Measurements from ENCODE around the gene KLHL22. TPM values are rescaled to one million over a fixed set of nuclear protein-coding genes. Genes with fewer than 3 reads are reported as not detected.
"Not testable (repeated sequence)": the region's sequence is repeated elsewhere in the genome, so short reads cannot be mapped to it uniquely, and the experiment has no call there.

Gene KLHL22
- total RNA-seq, 4 donors from 2014 or later: 14.0 to 23.8 (median 20.2) TPM

- no peak for DNase-seq (ENCODE audit: low spot score in 2 of 2)
- H3K4me3 ChIP-seq (ENCODE audit: low read depth, poor library complexity, severe bottlenecking): no peak overlapping the region
- intact Hi-C loops (cut with DNase I; ENCODE audit: low total_unique reads): no loop called here
- 92% methylated on average over 7 of the region's 7 CpGs for WGBS, 2 donors
- TF ChIP-seq POLR2A (IDR thresholded peaks at IDR 0.05): no peak
- TF ChIP-seq, protein P1, sequence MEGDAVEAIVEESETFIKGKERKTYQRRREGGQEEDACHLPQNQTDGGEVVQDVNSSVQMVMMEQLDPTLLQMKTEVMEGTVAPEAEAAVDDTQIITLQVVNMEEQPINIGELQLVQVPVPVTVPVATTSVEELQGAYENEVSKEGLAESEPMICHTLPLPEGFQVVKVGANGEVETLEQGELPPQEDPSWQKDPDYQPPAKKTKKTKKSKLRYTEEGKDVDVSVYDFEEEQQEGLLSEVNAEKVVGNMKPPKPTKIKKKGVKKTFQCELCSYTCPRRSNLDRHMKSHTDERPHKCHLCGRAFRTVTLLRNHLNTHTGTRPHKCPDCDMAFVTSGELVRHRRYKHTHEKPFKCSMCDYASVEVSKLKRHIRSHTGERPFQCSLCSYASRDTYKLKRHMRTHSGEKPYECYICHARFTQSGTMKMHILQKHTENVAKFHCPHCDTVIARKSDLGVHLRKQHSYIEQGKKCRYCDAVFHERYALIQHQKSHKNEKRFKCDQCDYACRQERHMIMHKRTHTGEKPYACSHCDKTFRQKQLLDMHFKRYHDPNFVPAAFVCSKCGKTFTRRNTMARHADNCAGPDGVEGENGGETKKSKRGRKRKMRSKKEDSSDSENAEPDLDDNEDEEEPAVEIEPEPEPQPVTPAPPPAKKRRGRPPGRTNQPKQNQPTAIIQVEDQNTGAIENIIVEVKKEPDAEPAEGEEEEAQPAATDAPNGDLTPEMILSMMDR (IDR thresholded peaks at IDR 0.05): no peak
Measured at GRCh38 chr22:20421507-20421874, 74.1 kb downstream of the KLHL22 start.

DNA sequence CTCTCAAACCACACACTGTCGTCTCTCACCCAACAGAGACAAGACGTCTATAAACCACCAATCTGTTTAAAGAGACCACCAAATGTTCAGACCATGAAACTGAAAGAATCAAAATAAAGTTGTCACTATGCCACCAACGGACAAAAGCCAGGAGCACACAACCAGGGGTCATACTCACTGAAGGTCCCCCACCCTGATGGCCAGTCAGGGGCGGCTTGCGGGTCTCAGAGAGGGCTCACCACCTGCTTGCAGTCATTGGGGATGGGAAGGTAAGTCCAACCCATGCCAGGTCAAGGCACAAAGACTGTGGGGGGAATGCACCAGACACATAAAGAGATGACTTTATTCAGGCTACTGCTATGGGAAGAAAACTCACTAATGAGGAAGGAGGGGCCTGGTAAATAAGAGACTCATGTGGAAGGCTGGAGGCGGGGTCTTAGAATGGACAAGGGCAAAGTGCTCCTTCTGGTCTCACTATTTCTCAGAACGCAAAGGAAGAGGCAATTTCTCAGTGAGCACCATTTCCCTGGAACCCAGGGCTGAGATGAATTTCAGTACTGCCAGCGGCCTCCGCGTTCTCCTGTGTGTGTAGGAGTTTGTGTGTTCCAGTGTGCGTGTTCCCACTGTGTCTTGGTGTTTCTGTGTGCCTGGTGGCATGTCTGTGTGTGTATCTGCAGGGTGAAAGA is 75.3 kb downstream of the KLHL22 start:
- H3K4me3 ChIP-seq (ENCODE audit: low read depth, poor library complexity, severe bottlenecking): no peak overlapping the region
- peak in 1 of 2 donors; percentile 74 for DNase-seq (ENCODE audit: low spot score in 2 of 2)
- TF ChIP-seq POLR2A (IDR thresholded peaks at IDR 0.05): no peak
- TF ChIP-seq, protein P1 (IDR thresholded peaks at IDR 0.05): no peak
- intact Hi-C loops (cut with DNase I; ENCODE audit: low total_unique reads): no loop called here
- 91 to 92% methylated on average over 11 of the region's 11 CpGs for WGBS, 2 donors

DNA sequence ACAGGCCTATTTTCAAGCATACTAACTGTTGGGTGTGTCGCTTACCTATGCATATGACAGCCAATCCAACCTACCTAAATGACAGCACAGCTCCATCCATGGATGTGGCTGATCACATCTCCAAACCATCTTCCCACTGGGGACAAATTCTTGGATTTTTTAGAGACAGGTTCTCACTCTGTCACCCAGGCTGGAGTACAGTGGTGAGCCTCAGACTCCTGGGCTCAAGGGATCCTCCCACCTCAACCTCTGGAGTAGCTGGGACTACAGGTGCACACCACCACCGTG is 76.0 kb downstream of the KLHL22 start:
- peak in 1 of 2 donors; percentile 61 for DNase-seq (ENCODE audit: low spot score in 2 of 2)
- TF ChIP-seq, protein P1 (IDR thresholded peaks at IDR 0.05): no peak
- no peak for TF ChIP-seq POLR2A (IDR thresholded peaks at IDR 0.05)
- 82 to 87% methylated on average over 2 of the region's 2 CpGs for WGBS, 2 donors
- H3K4me3 ChIP-seq (ENCODE audit: low read depth, poor library complexity, severe bottlenecking): no peak overlapping the region
- intact Hi-C loops (cut with DNase I; ENCODE audit: low total_unique reads): loop anchor here (5.0 kb wide), 1 partner anchor 38 kb away; no protein-coding TSS in a partner anchor

- TF ChIP-seq, protein P1 (IDR thresholded peaks at IDR 0.05): no peak
- no peak for TF ChIP-seq POLR2A (IDR thresholded peaks at IDR 0.05)
- peak; percentile 73 to 96 for DNase-seq (ENCODE audit: low spot score in 2 of 2)
- 10 to 11% methylated on average over 26 to 42 of the region's 42 CpGs for WGBS, 2 donors
- intact Hi-C loops (cut with DNase I; ENCODE audit: low total_unique reads): loop anchor here (5.0 kb wide), 1 partner anchor 39 kb away; no protein-coding TSS in a partner anchor
- H3K4me3 ChIP-seq (ENCODE audit: low read depth, poor library complexity, severe bottlenecking): no peak overlapping the region
Measured at GRCh38 chr22:20418211-20418788, 77.3 kb downstream of the KLHL22 start.

GRCh38 chr22:20415699-20416098 is 79.9 kb downstream of the KLHL22 start:
- not testable (repeated sequence) for H3K4me3 ChIP-seq (ENCODE audit: low read depth, poor library complexity, severe bottlenecking); DNase-seq (ENCODE audit: low spot score in 2 of 2)
- 90 to 91% methylated on average over 3 of the region's 3 CpGs for WGBS, 2 donors
- intact Hi-C loops (cut with DNase I; ENCODE audit: low total_unique reads): loop anchor here (5.0 kb wide), 1 partner anchor 42 kb away; no protein-coding TSS in a partner anchor

DNA sequence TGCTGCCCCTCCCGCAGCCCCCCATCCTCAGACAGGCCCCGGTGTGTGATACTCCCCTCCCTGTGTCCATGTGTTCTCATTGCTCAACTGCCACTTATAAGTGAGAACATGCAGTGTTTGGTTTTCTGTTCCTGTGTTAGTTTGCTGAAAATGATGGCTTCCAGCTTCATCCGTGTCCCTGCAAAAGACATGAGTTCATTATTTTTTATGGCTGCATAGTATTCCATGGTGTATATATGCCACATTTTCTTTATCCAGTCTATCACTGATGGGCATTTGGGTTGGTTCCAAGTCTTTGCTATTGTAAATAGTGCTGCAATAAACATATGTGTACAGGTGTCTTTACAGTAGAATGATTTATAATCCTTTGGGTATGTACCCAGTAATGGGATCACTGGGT is 80.4 kb downstream of the KLHL22 start:
- 93 to 95% methylated on average over 3 of the region's 3 CpGs for WGBS, 2 donors
- not testable (repeated sequence) for DNase-seq (ENCODE audit: low spot score in 2 of 2); H3K4me3 ChIP-seq (ENCODE audit: low read depth, poor library complexity, severe bottlenecking)
- intact Hi-C loops (cut with DNase I; ENCODE audit: low total_unique reads): loop anchor here (5.0 kb wide), 1 partner anchor 42 kb away; no protein-coding TSS in a partner anchor

DNA sequence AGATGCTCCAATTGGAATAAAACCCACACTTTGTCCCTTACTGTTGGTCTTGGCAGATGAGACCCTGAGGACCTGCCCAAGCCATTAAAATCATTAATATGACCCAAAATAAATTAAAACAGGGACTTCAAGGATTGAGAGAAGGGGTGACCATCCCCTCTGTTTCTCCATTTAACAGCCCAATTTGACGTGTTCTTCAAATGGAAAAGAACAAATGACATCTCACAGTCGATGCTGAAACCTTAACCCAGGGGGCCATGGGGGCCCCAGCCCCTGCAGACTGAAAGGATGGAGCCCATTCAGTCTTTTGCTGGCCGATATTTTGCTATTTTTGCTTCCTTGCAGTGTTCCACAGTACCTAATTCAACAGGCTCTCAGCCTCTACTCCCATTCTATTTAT is 81.1 kb downstream of the KLHL22 start:
- intact Hi-C loops (cut with DNase I; ENCODE audit: low total_unique reads): no loop called here
- no peak for DNase-seq (ENCODE audit: low spot score in 2 of 2)
- TF ChIP-seq, protein P1 (IDR thresholded peaks at IDR 0.05): no peak
- no peak for TF ChIP-seq POLR2A (IDR thresholded peaks at IDR 0.05)
- WGBS, 2 donors: 79 to 80% methylated on average over 3 of the region's 3 CpGs
- H3K4me3 ChIP-seq (ENCODE audit: low read depth, poor library complexity, severe bottlenecking): no peak overlapping the region
